Superior temporal gyrus (tissue), 1 donor: Measurements from ENCODE around the gene ADAP2.
"Not testable (repeated sequence)": the region's sequence is repeated elsewhere in the genome, so short reads cannot be mapped to it uniquely, and the experiment has no call there.

Experiments
- DNase-seq: peaks from one replicate; pipeline ENCODE4 v3.0.0-alpha.2; 2016; ENCODE audit errors: extremely low spot score

The ADAP2 gene

DNA sequence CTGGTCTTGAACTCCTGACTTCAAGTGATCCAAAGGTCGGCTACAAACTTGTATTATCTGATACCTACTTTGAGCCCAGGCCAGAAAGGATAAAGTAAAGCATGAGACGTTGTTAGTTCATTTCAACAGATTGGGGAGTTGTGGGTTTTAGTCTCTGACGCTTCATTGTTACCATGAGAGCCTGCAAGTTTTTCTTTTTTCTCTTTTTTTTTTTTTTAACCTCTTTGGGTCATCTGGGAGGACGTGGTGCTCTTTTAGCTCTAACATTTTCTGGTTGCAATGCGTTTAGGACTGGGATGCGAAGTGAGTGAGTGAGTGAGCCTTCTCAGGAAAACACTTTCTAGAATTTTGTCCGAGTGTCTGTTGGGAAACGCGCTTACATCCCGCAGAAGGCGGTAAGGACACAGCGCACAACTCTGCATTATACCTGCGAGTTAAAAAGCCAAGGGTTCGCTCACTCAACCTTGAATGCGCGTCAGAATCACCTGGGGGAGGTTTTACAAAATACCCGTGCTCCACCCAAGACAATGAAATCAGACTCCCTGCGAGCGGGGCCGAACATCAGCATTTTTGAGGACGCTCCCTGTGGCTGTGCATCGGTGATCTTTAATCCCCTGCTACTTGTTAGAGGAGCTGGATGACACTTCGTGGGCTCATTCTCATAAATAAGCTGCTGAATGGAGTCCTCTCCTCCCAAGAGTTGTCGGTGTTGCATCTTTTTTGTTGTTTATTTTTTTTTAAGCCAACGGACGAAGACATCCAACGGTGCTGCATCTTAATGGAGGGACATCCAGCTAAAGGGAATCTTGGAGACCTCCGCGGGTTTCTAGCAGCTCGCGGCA lies 48.5 kb downstream of the ADAP2 start:
- peak; percentile 42 for DNase-seq

DNA sequence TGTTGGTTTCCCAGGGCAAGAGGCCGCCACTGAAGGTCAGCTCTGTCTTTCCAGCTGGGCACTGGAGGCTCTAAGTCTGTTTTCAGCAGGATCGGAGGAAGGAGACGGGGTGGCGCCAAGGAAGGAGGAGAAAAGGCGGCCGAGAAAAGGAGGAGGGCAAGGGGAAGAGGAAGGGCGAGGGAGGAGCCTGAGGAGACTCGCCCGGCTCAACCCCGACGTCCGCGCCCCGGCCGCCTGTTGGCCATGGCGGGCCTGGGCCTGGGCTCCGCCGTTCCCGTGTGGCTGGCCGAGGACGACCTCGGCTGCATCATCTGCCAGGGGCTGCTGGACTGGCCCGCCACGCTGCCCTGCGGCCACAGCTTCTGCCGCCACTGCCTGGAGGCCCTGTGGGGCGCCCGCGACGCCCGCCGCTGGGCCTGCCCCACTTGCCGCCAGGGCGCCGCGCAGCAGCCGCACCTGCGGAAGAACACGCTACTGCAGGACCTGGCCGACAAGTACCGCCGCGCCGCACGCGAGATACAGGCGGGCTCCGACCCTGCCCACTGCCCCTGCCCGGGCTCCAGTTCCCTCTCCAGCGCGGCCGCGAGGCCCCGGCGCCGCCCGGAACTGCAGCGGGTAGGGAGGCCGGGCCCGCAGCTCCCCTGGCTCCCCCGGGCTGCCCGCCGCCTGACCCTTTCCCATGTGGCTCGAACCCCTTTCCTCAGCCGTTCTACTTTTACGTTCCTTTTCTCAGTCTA lies 49.3 kb downstream of the ADAP2 start, which contains the start of gene RNF135:
Gene RNF135, plus strand, starts transcription at position 209 of the 737 bp plus-strand sequence. Its CDS starts 35 bp downstream, at position 244.
- DNase-seq = no peak

DNA sequence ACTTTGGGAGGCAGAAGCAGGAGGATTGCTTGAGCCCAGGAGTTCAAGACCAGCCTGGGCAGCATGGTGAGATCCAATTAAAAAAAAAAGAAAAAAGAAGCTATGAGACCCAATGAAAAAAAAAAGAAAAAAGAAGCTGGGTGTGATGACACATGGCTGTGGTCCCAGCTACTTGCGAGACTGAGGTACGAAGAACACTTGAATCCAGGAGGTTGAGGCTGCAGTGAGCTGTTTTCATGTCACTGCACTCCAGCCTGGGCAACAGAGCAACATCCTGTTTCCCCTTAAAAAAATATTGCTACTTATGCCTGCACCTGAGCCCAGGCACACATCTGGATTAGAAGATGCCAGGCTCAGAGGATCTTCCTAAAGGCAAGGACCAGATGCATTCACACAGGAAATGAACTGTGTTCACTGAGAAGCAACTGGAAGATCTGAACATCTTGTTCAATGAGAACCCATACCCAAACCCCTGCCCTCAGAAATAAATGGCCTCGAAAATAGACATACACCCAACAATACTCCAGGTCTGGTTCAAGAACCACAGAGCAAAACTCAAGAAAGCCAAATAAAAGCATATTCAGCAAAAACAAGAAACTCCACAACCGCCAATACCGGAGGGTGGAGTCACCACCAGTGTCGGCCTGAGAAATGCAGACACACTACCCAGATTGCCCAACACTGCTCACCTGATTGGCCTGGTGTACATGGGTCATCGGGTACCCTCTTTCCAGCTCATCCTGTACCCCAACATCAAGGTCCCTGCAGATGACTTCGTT lies 53.5 kb downstream of the ADAP2 start:
- DNase-seq = no peak

DNA sequence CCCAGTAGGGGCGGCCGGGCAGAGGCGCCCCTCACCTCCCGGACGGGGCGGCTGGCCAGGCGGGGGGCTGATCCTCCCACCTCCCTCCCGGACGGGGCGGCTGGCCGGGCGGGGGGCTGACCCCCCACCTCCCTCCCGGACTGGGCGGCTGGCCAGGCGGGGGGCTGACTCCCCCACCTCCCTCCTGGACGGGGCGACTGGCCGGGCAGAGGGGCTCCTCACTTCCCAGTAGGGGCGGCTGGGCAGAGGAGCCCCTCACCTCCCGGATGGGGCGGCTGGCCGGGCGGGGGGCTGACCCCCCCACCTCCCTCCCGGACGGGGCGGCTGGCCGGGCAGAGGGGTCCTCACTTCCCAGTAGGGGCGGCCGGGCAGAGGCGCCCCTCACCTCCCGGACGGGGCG lies 58.2 kb downstream of the ADAP2 start:
- DNase-seq = not testable (repeated sequence)

DNA sequence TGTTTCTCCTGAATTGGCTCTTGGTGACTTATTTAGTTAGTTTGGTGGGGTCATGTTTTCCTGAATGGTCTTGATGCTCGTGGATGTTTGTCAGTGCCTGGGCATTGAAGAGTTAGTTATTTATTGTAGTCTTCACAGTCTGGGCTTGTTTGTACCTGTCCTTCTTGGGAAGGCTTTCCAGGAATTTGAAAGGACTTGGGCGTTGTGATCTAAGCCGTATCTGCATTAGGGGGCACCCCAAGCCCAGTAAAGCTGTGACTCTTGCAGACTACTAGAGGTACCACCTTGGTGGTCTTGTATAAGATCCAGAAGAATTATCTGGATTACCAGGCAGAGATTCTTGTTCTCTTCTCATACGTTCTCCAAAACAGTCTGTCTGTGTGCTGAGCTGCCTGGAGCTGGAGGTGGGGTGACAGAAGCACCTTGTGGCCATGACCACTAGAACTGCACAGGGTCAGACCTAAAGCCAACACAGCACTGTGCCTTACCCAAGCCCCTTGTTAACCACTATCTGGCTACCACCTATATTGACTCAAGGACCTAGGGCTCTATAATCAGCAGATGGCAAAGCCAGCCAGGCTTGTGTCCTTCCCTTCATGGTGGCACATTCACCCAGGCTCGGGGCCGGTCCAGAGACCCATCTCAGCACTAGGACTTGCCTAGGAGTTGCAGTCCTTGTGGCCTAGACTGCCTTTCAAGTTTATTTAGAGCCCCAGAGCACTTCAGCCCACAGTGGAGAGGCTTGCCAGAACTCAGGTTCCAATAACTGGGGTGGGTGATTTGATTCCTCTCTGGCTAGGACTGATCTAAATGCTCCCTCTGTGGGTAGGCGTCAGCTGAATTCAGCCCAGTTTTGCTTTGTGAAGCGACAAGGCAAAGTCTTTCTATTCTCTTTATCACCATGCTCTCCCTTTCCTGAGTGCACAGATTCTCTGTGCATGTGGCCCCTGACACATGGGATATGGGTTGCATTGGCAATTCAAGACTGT lies 60.1 kb downstream of the ADAP2 start:
- DNase-seq = no peak

DNA sequence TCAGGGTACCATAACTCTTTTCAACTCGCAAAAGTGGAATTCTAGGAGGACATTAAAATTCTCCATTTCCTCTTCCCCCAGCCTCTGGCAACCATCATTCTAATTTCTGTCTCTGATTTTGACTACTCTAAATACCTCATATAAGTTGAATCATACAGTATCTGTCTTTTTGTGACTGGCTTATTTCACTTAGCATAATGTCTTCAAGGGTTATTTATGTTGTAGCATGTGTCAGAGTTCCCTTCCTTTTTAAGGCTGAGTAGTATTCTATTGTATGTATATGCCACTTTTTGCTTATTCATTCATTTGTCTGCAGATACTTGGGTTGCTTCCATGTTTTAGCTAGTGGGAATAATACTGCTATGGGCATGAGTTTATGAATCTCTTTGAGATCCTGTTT lies 61.1 kb downstream of the ADAP2 start:
- DNase-seq = no peak

DNA sequence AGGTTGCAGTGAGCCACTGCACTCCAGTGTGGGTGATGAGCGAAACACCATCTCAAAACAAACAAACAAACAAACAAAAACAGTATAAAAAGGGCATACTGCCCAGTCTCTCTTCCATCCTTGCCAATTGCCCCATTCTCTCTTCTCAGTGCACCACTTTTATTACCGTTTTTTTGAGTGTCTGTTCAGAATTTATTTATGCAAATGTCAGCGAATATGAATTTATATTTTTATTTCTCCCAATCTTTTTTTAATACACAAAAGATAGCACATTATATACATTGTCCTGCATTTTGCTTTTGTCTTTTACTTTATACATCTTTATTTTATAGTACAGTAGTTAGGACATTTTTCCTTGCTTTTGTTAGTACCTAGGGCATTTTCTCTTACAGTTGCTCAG lies 68.7 kb downstream of the ADAP2 start:
- DNase-seq = no peak

DNA sequence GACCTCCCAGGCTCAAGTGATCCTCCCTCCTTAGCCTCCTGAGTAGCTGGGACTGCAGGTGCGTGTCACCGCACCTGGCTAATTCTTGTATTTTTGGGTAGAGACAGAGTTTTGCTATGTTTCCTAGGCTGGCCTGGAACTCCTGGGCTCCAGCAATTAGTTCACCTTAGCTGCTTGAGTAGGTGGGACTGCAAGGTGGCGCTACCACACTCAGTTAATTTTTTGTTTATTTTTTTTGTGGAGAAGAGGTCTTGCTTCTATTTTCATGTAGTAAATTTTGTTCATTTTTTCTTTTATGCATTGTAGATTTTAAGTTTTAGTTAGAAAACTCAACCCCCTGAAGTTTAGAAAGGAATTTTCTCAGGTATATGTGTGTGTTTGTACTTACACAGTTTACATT lies 70.8 kb downstream of the ADAP2 start:
- DNase-seq = no peak

DNA sequence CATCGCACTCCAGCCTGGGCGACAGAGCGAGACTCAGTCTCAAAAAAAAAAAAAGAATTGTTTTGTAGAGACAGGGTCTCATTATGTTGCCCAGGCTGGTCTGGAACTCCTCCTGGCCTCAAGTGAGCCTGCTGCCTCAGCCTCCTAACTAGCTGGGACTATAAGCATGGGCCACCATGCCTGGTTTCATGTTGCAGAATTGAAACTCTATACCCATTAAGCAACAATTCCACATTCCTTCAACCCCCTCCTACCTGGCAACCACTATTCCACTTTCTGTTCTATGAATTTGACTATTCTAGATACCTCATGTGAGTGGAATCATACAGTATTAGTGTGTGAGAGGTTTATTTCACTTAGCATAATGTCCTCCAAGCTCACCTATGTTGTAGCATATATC lies 73.6 kb downstream of the ADAP2 start:
- DNase-seq = no peak

DNA sequence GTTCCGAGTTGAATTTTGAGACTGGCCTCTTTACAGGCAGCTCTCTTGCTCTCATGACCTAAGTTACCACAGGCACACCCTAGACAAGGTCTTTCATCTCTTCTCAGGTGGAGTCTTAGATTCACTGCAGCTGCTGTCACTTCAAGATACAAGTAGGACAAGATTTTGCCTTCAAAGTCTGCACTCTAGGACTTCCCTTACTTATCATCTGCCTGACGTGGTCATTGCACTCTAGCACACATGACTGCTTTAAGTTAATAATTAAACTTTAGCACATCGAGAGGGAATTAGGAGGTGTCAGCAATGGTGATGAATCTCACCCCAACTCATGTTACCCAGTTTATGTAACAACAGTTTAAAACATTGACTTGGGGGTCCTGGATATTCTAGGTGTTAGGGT lies 74.7 kb downstream of the ADAP2 start:
- DNase-seq = no peak

DNA sequence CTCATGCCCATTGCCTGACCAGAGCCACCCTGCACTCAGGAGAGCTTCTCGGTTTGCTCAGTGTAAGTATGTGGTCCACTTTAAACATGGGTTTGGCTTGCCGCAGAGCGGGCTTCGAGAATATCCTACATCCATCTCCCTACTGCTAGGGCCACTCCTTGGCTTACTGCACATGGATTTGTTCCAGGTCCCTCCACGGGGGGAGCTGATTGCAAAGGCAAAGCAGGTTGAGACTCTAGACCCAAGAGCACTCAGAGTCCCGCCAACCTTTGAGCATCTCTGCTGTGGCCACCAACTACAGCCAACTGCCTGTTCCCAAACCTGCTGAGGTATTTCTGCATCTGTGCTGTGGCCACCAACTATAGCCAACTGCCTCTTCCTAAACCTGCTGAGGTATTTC lies 75.5 kb downstream of the ADAP2 start:
- no peak for DNase-seq

DNA sequence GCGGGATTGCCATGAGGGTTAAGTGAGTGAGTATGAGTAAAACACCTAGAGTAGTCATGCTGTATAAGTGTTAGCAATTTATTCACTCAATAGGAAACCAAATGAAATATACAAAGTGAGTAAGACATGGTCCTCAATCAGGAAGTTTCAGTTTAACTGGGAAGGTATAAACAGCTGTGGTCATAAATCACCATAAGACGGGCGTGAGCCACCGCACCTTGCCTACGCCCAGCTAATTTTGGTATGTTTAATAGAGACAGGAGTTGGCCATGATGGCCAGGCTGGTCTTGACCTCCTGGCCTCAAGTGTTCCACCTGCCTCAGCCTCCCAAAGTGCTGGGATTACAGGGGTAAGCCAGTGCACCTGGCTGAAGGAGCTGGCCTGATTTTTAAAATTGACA lies 76.1 kb downstream of the ADAP2 start:
- no peak for DNase-seq

DNA sequence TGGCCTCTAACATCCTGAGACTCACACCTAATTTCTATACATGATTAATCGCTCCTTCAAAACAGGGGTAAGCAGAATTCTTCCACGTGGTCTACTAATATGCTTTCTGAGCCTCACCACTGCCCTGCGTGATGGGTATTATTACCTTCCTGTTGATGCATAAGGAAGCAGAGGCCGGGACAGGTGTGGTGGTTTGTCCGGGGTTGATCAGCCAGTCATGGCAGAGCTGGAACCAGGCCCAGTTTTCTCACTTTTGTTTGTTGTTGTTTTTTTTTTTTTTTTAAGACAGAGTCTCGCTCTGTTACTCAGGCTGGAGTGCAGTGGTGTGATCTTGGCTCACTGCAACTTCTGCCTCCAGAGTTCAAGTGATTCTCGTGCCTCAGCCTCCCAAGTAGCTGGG lies 80.3 kb downstream of the ADAP2 start:
- no peak for DNase-seq

DNA sequence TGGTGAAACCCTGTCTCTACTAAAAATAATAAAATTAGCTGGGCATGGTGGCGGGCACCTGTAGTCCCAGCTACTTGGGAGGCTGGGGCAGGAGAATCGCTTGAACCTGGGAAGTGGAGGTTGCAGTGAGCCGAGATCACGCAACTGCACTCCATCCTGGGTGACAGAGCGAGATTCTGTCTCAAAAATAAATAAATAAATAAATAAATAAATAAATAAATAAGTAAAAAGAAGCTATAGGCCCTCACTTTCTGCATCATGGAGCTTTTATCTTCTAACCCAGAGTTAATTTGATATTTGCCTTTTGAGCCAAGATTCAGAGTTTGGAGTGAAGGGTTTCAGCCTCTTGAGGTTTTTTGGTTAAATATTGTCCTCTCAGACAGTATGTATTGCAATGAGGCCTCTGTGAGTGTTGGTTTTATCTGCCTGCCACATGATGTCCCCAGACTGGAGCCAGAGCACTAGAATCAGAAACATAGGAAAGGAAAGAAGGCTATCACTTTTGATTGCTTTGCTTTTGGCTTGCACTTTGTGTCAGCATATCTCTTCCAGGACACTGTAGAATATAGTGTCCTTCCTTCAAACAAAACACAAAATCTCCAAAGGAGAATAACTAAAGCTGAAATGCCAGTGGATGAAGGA lies 81.6 kb downstream of the ADAP2 start:
- no peak for DNase-seq

DNA sequence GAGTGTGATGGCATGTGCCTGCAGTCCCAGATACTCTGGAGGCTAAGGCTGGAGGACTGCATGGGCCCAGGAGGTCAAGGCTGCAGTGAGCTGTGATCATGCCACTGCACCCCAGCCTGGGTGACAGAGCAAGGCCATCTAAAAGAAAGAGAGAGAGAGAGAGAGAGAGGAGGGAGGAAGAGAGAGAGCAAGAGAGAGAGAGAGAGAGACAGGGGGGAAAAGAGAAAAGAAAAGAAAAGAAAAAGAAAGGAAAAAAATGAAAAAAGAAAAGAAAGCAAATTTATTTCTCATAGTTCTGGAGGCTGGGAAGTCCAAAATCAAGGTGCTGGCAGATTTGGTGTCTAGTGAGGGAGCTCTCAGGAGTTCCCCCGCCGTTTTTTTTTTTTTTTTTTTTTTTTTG lies 82.4 kb downstream of the ADAP2 start:
- DNase-seq = no peak

DNA sequence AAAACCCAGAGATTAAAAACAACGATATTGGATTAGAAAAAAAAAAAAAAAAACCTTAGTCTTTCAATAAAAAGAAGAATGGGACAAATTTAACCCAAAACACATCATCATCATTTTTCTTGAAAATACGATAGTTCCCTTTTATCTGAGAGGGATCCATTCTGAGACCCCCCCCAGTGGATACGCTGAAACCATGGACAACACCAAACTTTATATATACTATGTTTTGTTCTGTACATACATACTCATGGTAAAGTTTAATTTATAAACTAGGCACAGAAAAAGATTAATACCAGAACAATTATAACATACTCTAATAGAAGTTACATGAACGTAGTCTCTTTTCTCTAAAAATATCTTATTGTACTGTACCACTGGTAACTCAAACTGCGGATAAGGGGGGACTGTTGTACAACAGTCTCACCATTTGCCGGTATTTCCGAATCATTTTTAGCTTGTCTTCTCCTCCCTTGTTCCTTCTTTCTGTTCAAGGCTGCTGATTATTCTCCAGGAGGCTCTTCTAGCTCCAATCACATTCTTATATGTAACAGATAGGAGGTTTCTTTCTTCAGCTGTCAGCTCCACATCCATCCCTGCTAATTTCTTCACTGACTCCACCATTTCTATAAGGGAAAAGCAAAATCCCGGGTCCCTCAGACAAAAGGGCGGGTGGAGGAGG lies 86.1 kb downstream of the ADAP2 start:
- DNase-seq = peak; percentile 60

DNA sequence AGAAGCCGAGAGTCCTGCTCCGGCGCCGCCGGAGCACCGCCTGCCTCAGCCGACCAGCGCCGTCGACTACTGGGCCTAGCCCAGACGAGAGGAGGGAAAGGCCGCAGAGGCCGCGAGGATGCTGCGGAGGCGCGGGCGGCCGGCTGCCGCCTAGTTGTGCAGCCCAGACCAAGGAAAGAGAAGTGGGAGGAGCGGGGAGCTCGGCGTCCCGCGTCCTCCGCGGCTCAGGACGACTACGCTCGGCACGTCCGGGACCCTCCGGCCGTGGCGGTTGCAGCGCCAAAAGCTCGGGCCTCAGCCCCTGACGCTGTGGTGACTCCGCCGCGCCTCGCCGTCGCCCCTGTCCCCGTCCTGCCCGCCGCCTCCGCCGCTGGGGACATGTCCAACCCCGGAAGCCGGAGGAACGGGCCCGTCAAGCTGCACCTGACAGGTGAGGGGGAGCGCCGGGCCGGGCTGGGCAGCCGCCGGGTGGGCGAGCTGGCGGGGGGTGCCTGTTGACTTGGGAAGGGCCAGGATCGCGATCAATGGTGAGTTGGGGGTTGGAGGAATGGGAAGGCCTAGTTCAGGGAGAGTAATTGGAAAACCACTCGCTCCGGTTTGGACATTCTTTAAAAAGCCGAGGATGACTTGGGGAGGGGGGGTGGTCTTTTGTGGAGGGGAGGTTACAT lies 86.8 kb downstream of the ADAP2 start:
- DNase-seq = peak; percentile 58
